Type B pancreatic cell (in vitro differentiated cells): ENCODE results near the gene CNN3. TPM values are rescaled to one million over a fixed set of nuclear protein-coding genes. Genes with fewer than 3 reads are reported as not detected.

Experiments
- DNase-seq: peaks from one replicate; pipeline ENCODE4 v3.0.0; 2021; ENCODE audit warnings: mixed read lengths; ENCODE audit not compliant: unreplicated experiment; ENCODE audit errors: extremely low spot score
- H3K27ac Mint-ChIP-seq: 2 replicates; pipeline ENCODE4 v1.8.0; 2021; ENCODE audit warnings: mild to moderate bottlenecking, mixed read lengths
- H3K27me3 Mint-ChIP-seq: 2 replicates; pipeline ENCODE4 v1.8.0; 2021; ENCODE audit warnings: mixed read lengths
- H3K36me3 Mint-ChIP-seq: 2 replicates; pipeline ENCODE4 v1.8.0; 2021; ENCODE audit warnings: mixed read lengths
- H3K4me1 Mint-ChIP-seq: one replicate; pipeline ENCODE4 v1.8.0; 2021; ENCODE audit warnings: mixed read lengths; ENCODE audit not compliant: unreplicated experiment
- H3K4me3 Mint-ChIP-seq: 2 replicates; pipeline ENCODE4 v1.8.0; 2021; ENCODE audit warnings: mild to moderate bottlenecking, mixed read lengths
- H3K9me3 Mint-ChIP-seq: 2 replicates; pipeline ENCODE4 v1.8.0; 2021; ENCODE audit warnings: mixed read lengths
- total RNA-seq: library from RNA; stranded (reverse); gene quantifications from 2 replicates; pipeline ENCODE4 v1.2.1, GENCODE V29; 2021; ENCODE audit warnings: low replicate concordance
- TF ChIP-seq, protein P1 (sequence below): fragments of 200-600 bp; sonication (generic); conservative IDR thresholded peaks from 2 replicates; pipeline ENCODE4 v1.5.0; 2021; ENCODE audit warnings: antibody characterized with exemption, mild to moderate bottlenecking

The CNN3 gene
- total RNA-seq, 1 donor from 2014 or later: 258 TPM

GRCh38 chr1:94909486-94909885 lies 17.4 kb downstream of the CNN3 start:
- H3K9me3 Mint-ChIP-seq: peaks cover 6% of the 10 kb centered on the region
- H3K27ac Mint-ChIP-seq: peak overlapping the region; percentile 19
- H3K4me3 Mint-ChIP-seq: peak overlapping the region; percentile 3
- H3K27me3 Mint-ChIP-seq: no peaks in the 10 kb centered on the region
- no peak for DNase-seq
- H3K36me3 Mint-ChIP-seq: peaks cover 53% of the 10 kb centered on the region
- H3K4me1 Mint-ChIP-seq: peaks cover 48% of the 10 kb centered on the region
- TF ChIP-seq, protein P1, sequence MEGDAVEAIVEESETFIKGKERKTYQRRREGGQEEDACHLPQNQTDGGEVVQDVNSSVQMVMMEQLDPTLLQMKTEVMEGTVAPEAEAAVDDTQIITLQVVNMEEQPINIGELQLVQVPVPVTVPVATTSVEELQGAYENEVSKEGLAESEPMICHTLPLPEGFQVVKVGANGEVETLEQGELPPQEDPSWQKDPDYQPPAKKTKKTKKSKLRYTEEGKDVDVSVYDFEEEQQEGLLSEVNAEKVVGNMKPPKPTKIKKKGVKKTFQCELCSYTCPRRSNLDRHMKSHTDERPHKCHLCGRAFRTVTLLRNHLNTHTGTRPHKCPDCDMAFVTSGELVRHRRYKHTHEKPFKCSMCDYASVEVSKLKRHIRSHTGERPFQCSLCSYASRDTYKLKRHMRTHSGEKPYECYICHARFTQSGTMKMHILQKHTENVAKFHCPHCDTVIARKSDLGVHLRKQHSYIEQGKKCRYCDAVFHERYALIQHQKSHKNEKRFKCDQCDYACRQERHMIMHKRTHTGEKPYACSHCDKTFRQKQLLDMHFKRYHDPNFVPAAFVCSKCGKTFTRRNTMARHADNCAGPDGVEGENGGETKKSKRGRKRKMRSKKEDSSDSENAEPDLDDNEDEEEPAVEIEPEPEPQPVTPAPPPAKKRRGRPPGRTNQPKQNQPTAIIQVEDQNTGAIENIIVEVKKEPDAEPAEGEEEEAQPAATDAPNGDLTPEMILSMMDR: no peak

DNA sequence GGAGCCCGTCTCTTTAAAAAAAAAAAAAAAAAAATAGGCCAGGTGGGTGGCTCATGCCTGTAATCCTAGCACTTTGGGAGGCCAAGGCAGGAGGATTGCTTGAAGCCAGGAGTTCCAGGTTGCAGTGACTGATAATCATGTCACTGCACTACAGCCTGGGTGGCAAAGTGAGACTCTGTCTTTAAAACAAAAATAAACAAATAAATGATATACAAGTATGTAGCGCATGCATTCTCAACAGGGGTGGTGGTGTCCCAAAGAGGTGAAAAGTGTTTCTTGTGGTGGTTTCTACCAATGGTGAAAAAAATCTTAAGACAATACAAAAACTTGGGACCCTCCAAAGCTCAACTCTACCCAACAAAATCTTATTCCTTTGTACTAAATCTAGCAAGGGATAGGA lies 17.9 kb downstream of the CNN3 start:
- DNase-seq: no peak
- Mint-ChIP-seq H3K27me3 (no peaks in the 10 kb centered on the region), H3K4me1 (peaks cover 47% of the 10 kb centered on the region), H3K36me3 (peaks cover 53% of the 10 kb centered on the region), H3K27ac (peak overlapping the region; percentile 19), H3K4me3 (peak overlapping the region; percentile 3), H3K9me3 (peaks cover 6% of the 10 kb centered on the region)
- TF ChIP-seq, protein P1: no peak

GRCh38 chr1:94908190-94908589 lies 18.7 kb downstream of the CNN3 start:
- Mint-ChIP-seq H3K36me3 (peaks cover 49% of the 10 kb centered on the region), H3K27me3 (no peaks in the 10 kb centered on the region), H3K9me3 (peaks cover 6% of the 10 kb centered on the region), H3K4me3 (no peak overlapping the region), H3K27ac (peak overlapping the region; percentile 30), H3K4me1 (peaks cover 49% of the 10 kb centered on the region)
- TF ChIP-seq, protein P1: no peak
- DNase-seq: no peak

- Mint-ChIP-seq H3K27ac (peak overlapping the region; percentile 47), H3K4me3 (no peak overlapping the region), H3K36me3 (peaks cover 46% of the 10 kb centered on the region), H3K4me1 (peaks cover 45% of the 10 kb centered on the region), H3K9me3 (peaks cover 6% of the 10 kb centered on the region), H3K27me3 (no peaks in the 10 kb centered on the region)
- TF ChIP-seq, protein P1: no peak
- DNase-seq: no peak
Observed at GRCh38 chr1:94907136-94907535, 19.8 kb downstream of the CNN3 start.

- no peak for DNase-seq
- Mint-ChIP-seq H3K4me1 (peaks cover 45% of the 10 kb centered on the region), H3K9me3 (peaks cover 6% of the 10 kb centered on the region), H3K27me3 (no peaks in the 10 kb centered on the region), H3K27ac (no peak overlapping the region), H3K36me3 (peaks cover 43% of the 10 kb centered on the region), H3K4me3 (no peak overlapping the region)
- TF ChIP-seq, protein P1: no peak
Observed at GRCh38 chr1:94906382-94906781, 20.5 kb downstream of the CNN3 start.

- Mint-ChIP-seq H3K4me3 (no peak overlapping the region), H3K36me3 (peaks cover 39% of the 10 kb centered on the region), H3K27me3 (no peaks in the 10 kb centered on the region), H3K9me3 (peaks cover 6% of the 10 kb centered on the region), H3K27ac (no peak overlapping the region), H3K4me1 (peaks cover 34% of the 10 kb centered on the region)
- TF ChIP-seq, protein P1: no peak
- DNase-seq: no peak
Observed at GRCh38 chr1:94905207-94905606, 21.7 kb downstream of the CNN3 start.
